Activated T-helper 17 cell treated with anti-CD3 and anti-CD28 coated beads, Interleukin-2, amount 50 U/mL, for 72 hours (primary cell): Measurements from ENCODE around the gene DMKN. TPM values are rescaled to one million over a fixed set of nuclear protein-coding genes. Genes with fewer than 3 reads are reported as not detected.
A peak's percentile ranks its signal among the peaks of the same experiment; 100 is the strongest.

Experiments
- ATAC-seq: fragments of 150-1000 bp; cut with Tn5 transposase; replicated peaks from 2 replicates; pipeline ENCODE4 v1.10.0; 2021; ENCODE audit warnings: mild to moderate bottlenecking, moderate library complexity
- H3K27ac Mint-ChIP-seq: one replicate; pipeline ENCODE4 v1.8.0; 2022; ENCODE audit warnings: mixed read lengths
- H3K27me3 Mint-ChIP-seq: one replicate; pipeline ENCODE4 v1.8.0; 2022; ENCODE audit warnings: mixed read lengths
- H3K36me3 Mint-ChIP-seq: one replicate; pipeline ENCODE4 v1.8.0; 2022; ENCODE audit warnings: low read depth, mild to moderate bottlenecking, mixed read lengths
- H3K4me1 Mint-ChIP-seq: one replicate; pipeline ENCODE4 v1.8.0; 2022; ENCODE audit warnings: mixed read lengths
- H3K4me3 Mint-ChIP-seq: one replicate; pipeline ENCODE4 v1.8.0; 2022; ENCODE audit warnings: mild to moderate bottlenecking, mixed read lengths
- H3K9me3 Mint-ChIP-seq: one replicate; pipeline ENCODE4 v1.8.0; 2022; ENCODE audit warnings: mixed read lengths
- total RNA-seq, 2 donors: library from RNA; stranded (reverse); gene quantifications; one replicate each; pipeline ENCODE4 v1.2.3, GENCODE V29; 2022

DMKN gene
- total RNA-seq, 2 donors from 2014 or later, result 0.11 to 1.7 TPM

- H3K9me3 Mint-ChIP-seq, result no peaks in the 10 kb centered on the region
- ATAC-seq, result no peak
- H3K27ac Mint-ChIP-seq, result no peak overlapping the region
- H3K27me3 Mint-ChIP-seq, result peaks cover 36% of the 10 kb centered on the region
- H3K4me1 Mint-ChIP-seq, result no peaks in the 10 kb centered on the region
- no peaks in the 10 kb centered on the region for H3K36me3 Mint-ChIP-seq
- no peak overlapping the region for H3K4me3 Mint-ChIP-seq
These were observed 10.9 kb upstream of the DMKN start for GRCh38 chr19:35524181-35524837.

- Mint-ChIP-seq H3K27ac (no peak overlapping the region), H3K27me3 (peaks cover 28% of the 10 kb centered on the region), H3K4me3 (no peak overlapping the region), H3K9me3 (no peaks in the 10 kb centered on the region), H3K4me1 (no peaks in the 10 kb centered on the region), H3K36me3 (no peaks in the 10 kb centered on the region)
- ATAC-seq, result no peak
These were observed 9.4 kb upstream of the DMKN start for GRCh38 chr19:35522745-35523327.

- Mint-ChIP-seq H3K36me3 (no peaks in the 10 kb centered on the region), H3K4me1 (no peaks in the 10 kb centered on the region), H3K27ac (no peak overlapping the region), H3K9me3 (no peaks in the 10 kb centered on the region), H3K4me3 (no peak overlapping the region), H3K27me3 (peaks cover 17% of the 10 kb centered on the region)
- ATAC-seq, result no peak
These were observed 7.8 kb upstream of the DMKN start for GRCh38 chr19:35521124-35521743.

GRCh38 chr19:35519291-35519690 lies 5.8 kb upstream of the DMKN start:
- ATAC-seq, result no peak
- H3K4me1 Mint-ChIP-seq, result no peaks in the 10 kb centered on the region
- no peaks in the 10 kb centered on the region for H3K9me3 Mint-ChIP-seq

GRCh38 chr19:35518313-35518712 lies 4.9 kb upstream of the DMKN start:
- no peaks in the 10 kb centered on the region for H3K4me1 Mint-ChIP-seq
- H3K4me3 Mint-ChIP-seq, result no peak overlapping the region
- no peak for ATAC-seq
- H3K9me3 Mint-ChIP-seq, result no peaks in the 10 kb centered on the region
- H3K36me3 Mint-ChIP-seq, result no peaks in the 10 kb centered on the region
- H3K27ac Mint-ChIP-seq, result no peak overlapping the region
- H3K27me3 Mint-ChIP-seq, result peaks cover 17% of the 10 kb centered on the region

More at GRCh38 chr19:35519291-35519690, 5.8 kb upstream of the DMKN start:
- Mint-ChIP-seq H3K27me3 (peaks cover 17% of the 10 kb centered on the region), H3K4me3 (no peak overlapping the region), H3K36me3 (no peaks in the 10 kb centered on the region), H3K27ac (no peak overlapping the region)

GRCh38 chr19:35517342-35517741 lies 3.9 kb upstream of the DMKN start:
- Mint-ChIP-seq H3K27me3 (peaks cover 25% of the 10 kb centered on the region), H3K4me3 (no peak overlapping the region), H3K27ac (no peak overlapping the region), H3K4me1 (no peaks in the 10 kb centered on the region), H3K36me3 (no peaks in the 10 kb centered on the region), H3K9me3 (no peaks in the 10 kb centered on the region)
- no peak for ATAC-seq

- Mint-ChIP-seq H3K4me1 (no peaks in the 10 kb centered on the region), H3K27me3 (peaks cover 25% of the 10 kb centered on the region), H3K4me3 (no peak overlapping the region), H3K9me3 (no peaks in the 10 kb centered on the region), H3K27ac (no peak overlapping the region), H3K36me3 (no peaks in the 10 kb centered on the region)
- no peak for ATAC-seq
These were observed 2.9 kb upstream of the DMKN start for GRCh38 chr19:35516310-35516709.

- no peak overlapping the region for H3K27ac Mint-ChIP-seq
- H3K27me3 Mint-ChIP-seq, result peaks cover 23% of the 10 kb centered on the region
- no peaks in the 10 kb centered on the region for H3K36me3 Mint-ChIP-seq
- H3K4me3 Mint-ChIP-seq, result no peak overlapping the region
- no peak for ATAC-seq
- H3K4me1 Mint-ChIP-seq, result no peaks in the 10 kb centered on the region
- no peaks in the 10 kb centered on the region for H3K9me3 Mint-ChIP-seq
These were observed 897 bp upstream of the DMKN start for GRCh38 chr19:35514282-35514809.

- Mint-ChIP-seq H3K4me1 (no peaks in the 10 kb centered on the region), H3K36me3 (no peaks in the 10 kb centered on the region), H3K27me3 (peaks cover 26% of the 10 kb centered on the region), H3K9me3 (no peaks in the 10 kb centered on the region), H3K27ac (no peak overlapping the region), H3K4me3 (no peak overlapping the region)
- ATAC-seq, result no peak
These were observed 420 bp downstream of the DMKN start for GRCh38 chr19:35512831-35513627.

- Mint-ChIP-seq H3K36me3 (no peaks in the 10 kb centered on the region), H3K4me3 (no peak overlapping the region), H3K27ac (no peak overlapping the region), H3K27me3 (peaks cover 26% of the 10 kb centered on the region), H3K4me1 (no peaks in the 10 kb centered on the region), H3K9me3 (no peaks in the 10 kb centered on the region)
- no peak for ATAC-seq
These were observed 2.1 kb downstream of the DMKN start for GRCh38 chr19:35511337-35511736.

GRCh38 chr19:35510626-35510964 lies 2.9 kb downstream of the DMKN start:
- Mint-ChIP-seq H3K4me3 (peak overlapping the region; percentile 69), H3K4me1 (no peaks in the 10 kb centered on the region), H3K27me3 (peaks cover 30% of the 10 kb centered on the region), H3K27ac (no peak overlapping the region), H3K9me3 (no peaks in the 10 kb centered on the region), H3K36me3 (no peaks in the 10 kb centered on the region)
- ATAC-seq, result no peak

- peak; percentile 81 for ATAC-seq
- no peaks in the 10 kb centered on the region for H3K9me3 Mint-ChIP-seq
- peak overlapping the region; percentile 69 for H3K4me3 Mint-ChIP-seq
- H3K4me1 Mint-ChIP-seq, result no peaks in the 10 kb centered on the region
- H3K36me3 Mint-ChIP-seq, result no peaks in the 10 kb centered on the region
- H3K27ac Mint-ChIP-seq, result no peak overlapping the region
- peaks cover 30% of the 10 kb centered on the region for H3K27me3 Mint-ChIP-seq
These were observed 3.4 kb downstream of the DMKN start for GRCh38 chr19:35509861-35510625.

GRCh38 chr19:35509018-35509652 lies 4.3 kb downstream of the DMKN start:
- Mint-ChIP-seq H3K9me3 (no peaks in the 10 kb centered on the region), H3K27me3 (peaks cover 27% of the 10 kb centered on the region), H3K4me3 (peak overlapping the region; percentile 69), H3K27ac (no peak overlapping the region), H3K4me1 (no peaks in the 10 kb centered on the region), H3K36me3 (no peaks in the 10 kb centered on the region)
- ATAC-seq, result peak; percentile 68

- H3K27me3 Mint-ChIP-seq, result peaks cover 23% of the 10 kb centered on the region
These were observed 5.3 kb downstream of the DMKN start for GRCh38 chr19:35508129-35508528.

More at GRCh38 chr19:35508129-35508528, 5.3 kb downstream of the DMKN start:
- Mint-ChIP-seq H3K9me3 (no peaks in the 10 kb centered on the region), H3K4me3 (no peak overlapping the region), H3K4me1 (no peaks in the 10 kb centered on the region), H3K27ac (no peak overlapping the region), H3K36me3 (no peaks in the 10 kb centered on the region)
- no peak for ATAC-seq
